K562 treated with DMSO at 1 percent for 48 hours (cell line): ENCODE results near the gene CD44. TPM values are rescaled to one million over a fixed set of nuclear protein-coding genes. Genes with fewer than 3 reads are reported as not detected.

ENCODE experiments used
- total RNA-seq: library from RNA; unstranded; fragments of 300-600 nt; gene quantifications from 2 replicates; pipeline ENCODE4 v1.2.3, GENCODE V29; 2022; ENCODE audit warnings: low replicate concordance; ENCODE audit errors: extremely low read depth

CD44 gene
- total RNA-seq, result not detected in 2 replicates

GRCh38 chr11:35138943-35139721 lies at the start of gene CD44:
TSS of gene CD44 (plus strand) at chr11:35139171. CDS start at chr11:35139304, 133 bp downstream.

Other genes starting within 250 kb of the CD44 start
- gene APIP, start 222.8 kb upstream of the CD44 start, total RNA-seq, result not detected in 2 replicates
- gene PDHX, start 222.6 kb upstream of the CD44 start, total RNA-seq, result not detected in 2 replicates